ENCODE results near the gene CHPF. TPM values are rescaled to one million over a fixed set of nuclear protein-coding genes. Genes with fewer than 3 reads are reported as not detected.

CHPF gene
- total and polyA plus RNA-seq, 10 of the 15 experiments (the other 5 are each of a cell fraction or from before 2014, with no cell fraction given): 0.09 to 17.4 (median 8.3) TPM; not detected in 1

DNA sequence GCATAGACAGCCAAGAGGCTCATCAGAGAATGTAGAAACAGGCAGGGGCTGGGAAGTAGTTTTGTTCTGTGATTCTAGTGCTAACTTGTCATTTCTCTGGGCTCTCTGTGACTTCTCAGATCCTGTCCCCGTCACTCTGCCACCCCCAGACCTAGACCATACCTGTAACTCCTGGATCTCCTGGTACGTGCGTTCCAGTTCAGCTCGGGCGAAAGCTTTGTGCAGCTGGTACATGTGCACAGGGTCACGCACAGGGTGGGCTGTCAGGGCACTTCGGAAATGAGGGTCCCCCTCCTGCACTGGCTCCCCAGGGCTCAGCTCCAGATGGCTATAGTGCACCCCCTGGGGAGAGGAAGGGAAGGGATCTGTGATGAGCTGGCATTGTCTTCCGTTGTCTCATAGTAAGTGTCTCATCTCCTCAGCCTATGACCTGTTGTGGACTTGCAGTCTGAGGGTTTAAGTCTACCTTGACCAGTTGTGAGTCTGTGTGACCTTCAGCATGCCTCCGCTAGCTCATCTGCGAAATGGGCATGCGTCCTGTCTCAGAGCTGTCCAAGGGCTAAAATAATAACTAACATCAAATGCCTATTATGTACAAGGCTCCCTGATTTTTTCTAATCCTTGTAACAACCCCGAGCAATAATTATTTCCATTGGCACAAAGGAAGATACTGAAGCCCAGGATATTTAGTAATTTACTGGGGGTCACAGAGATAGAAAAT is 2.7 kb downstream of the CHPF start:
- intact Hi-C loops (cut with micrococcal nuclease; ENCODE audit: unreplicated experiment): loop anchor here (1.0 to 2.0 kb wide), 3 partner anchors 58 to 148 kb away; no protein-coding TSS in a partner anchor
- Histone ChIP-seq H4K20me1 (ENCODE audit: control insufficient read depth, insufficient read depth) (no peaks in the 10 kb centered on the region; the same call in 1 of the 2 replicates), H3K27me3 (replicated peaks in 1 of 2; ENCODE audit: control insufficient read depth in 2 of 2, insufficient read depth in 2 of 2, low read length in 1 of 2) (peaks cover 0 to 7% of the 10 kb centered on the region in 2 experiments; a peak in 2 of 4 replicates), H3K4me2 (ENCODE audit: control insufficient read depth, insufficient read depth) (peak overlapping the region; percentile 81; the same call in 1 of the 2 replicates), H3K27ac (ENCODE audit: control insufficient read depth, insufficient read depth) (no peak overlapping the region), H3K79me2 (ENCODE audit: control insufficient read depth, insufficient read depth, low read length) (no peaks in the 10 kb centered on the region), H2AFZ (ENCODE audit: control insufficient read depth, low read depth, low read length) (no peak overlapping the region), H3K36me3 (ENCODE audit: control insufficient read depth in 2 of 2, insufficient read depth in 2 of 2, low read length in 1 of 2) (no peaks in the 10 kb centered on the region; a peak in 1 of 4 replicates), H3K9ac (ENCODE audit: control insufficient read depth, insufficient read depth, low read length) (no peak overlapping the region), H3K9me3 (replicated peaks; ENCODE audit: control insufficient read depth, insufficient read depth, low read length) (no peaks in the 10 kb centered on the region), H3K4me3 (no peak overlapping the region), H3K4me1 (ENCODE audit: control insufficient read depth, insufficient read depth, low read length) (peaks cover 3% of the 10 kb centered on the region; the same call in 1 of the 2 replicates)
- ATAC-seq (no peak), FAIRE-seq (no peak), DNase-seq (ENCODE audit: low read depth, low spot score) (no peak)
- CTCF ChIA-PET: interaction anchor here (0.6 to 4.6 kb wide), 25 partner anchors 9 to 365 kb away, joined by 3 to 68 read pairs (median 4); partner anchors contain the start of genes GMPPA and STK11IP
- SMC1A ChIA-PET (ENCODE audit: uncharacterized antibody, unreplicated experiment): interaction anchor here (0.6 to 2.5 kb wide), 4 partner anchors 88 to 151 kb away, joined by 3 to 17 read pairs (median 8); no protein-coding TSS in a partner anchor
- TSS peak; percentile 55 for BruUV-seq (replicated peaks)
- RAD21 ChIA-PET (ENCODE audit: unreplicated experiment): interaction anchor here (0.7 to 3.7 kb wide), 7 partner anchors 10 to 149 kb away, joined by 3 to 25 read pairs (median 4); partner anchors contain the start of gene STK11IP
- TF ChIP-seq HDGF (IDR thresholded peaks at IDR 0.05): no peak
- peak; percentile 6; the same call in 1 of the 2 replicates for TF ChIP-seq ESRRA (IDR thresholded peaks at IDR 0.05; ENCODE audit: low read length)
- in situ Hi-C loops (cut with MboI): loop anchor here (5.0 kb wide), 1 partner anchor 146 kb away; no protein-coding TSS in a partner anchor
- WGBS (ENCODE audit: insufficient coverage, insufficient replicate concordance, low lambda C conversion rate, missing lambda C conversion rate): 72% methylated on average over 12 of the region's 12 CpGs
- POLR2A ChIA-PET: no interaction called here

DNA sequence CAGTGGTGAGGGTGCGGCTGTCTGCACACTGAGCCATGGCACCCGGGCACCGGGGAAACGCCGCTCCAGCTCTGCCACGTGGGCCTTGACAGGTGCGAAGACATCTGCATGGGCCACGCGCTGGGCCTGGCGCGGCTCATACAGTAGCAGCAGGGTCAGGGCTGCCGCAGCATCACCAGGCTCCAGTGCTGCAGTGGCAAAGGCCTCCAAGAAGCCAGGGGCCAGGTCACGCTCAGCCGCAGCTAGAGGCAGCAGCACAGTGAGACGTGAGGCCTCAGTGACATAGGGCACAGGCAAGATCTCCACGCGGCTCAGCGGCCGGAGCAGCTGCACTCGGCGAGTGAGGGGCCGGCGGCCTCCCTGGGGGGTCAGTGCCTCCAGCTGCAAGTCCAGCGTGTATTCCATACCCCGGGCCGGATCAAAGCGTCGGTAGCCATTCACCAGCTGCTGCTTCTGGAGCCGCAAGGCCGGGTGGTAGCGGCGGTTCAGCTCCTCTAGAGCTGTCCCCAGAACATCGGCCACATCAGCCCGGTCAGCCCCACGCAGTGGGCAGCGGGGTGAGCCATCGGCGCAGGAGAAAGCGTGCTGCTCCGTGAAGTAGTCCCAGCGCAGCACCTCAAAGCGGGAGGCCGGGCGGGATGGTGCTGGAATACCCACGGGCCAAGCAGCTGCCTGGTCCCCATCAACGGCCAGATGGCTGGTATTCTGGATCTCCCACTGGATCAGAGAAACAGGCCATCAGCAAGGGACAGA is 3.5 kb downstream of the CHPF start:
- WGBS (ENCODE audit: insufficient coverage, insufficient replicate concordance, low lambda C conversion rate, missing lambda C conversion rate): 84% methylated on average over 46 of the region's 46 CpGs
- BruUV-seq (replicated peaks): no TSS peak
- ATAC-seq (no peak), DNase-seq (ENCODE audit: low read depth, low spot score) (no peak), FAIRE-seq (no peak)
- ChIA-PET SMC1A (ENCODE audit: uncharacterized antibody, unreplicated experiment) (interaction anchor here (0.6 to 2.5 kb wide), 3 partner anchors 87 to 150 kb away, joined by 3 to 17 read pairs (median 12); no protein-coding TSS in a partner anchor), RAD21 (ENCODE audit: unreplicated experiment) (interaction anchor here (1.0 to 3.7 kb wide), 3 partner anchors 10 to 150 kb away, joined by 4 to 25 read pairs (median 20); no protein-coding TSS in a partner anchor), CTCF (interaction anchor here (0.6 to 4.6 kb wide), 12 partner anchors 8 to 151 kb away, joined by 3 to 68 read pairs (median 4); partner anchors contain the start of gene STK11IP), POLR2A (no interaction called here)
- Histone ChIP-seq H3K36me3 (ENCODE audit: control insufficient read depth in 2 of 2, insufficient read depth in 2 of 2, low read length in 1 of 2) (no peaks in the 10 kb centered on the region; a peak in 1 of 4 replicates), H2AFZ (ENCODE audit: control insufficient read depth, low read depth, low read length) (no peak overlapping the region), H3K9me3 (replicated peaks; ENCODE audit: control insufficient read depth, insufficient read depth, low read length) (no peaks in the 10 kb centered on the region), H3K4me3 (no peak overlapping the region), H3K4me2 (ENCODE audit: control insufficient read depth, insufficient read depth) (no peak overlapping the region), H3K9ac (ENCODE audit: control insufficient read depth, insufficient read depth, low read length) (no peak overlapping the region), H3K79me2 (ENCODE audit: control insufficient read depth, insufficient read depth, low read length) (no peaks in the 10 kb centered on the region), H4K20me1 (ENCODE audit: control insufficient read depth, insufficient read depth) (no peaks in the 10 kb centered on the region), H3K27ac (ENCODE audit: control insufficient read depth, insufficient read depth) (no peak overlapping the region), H3K4me1 (ENCODE audit: control insufficient read depth, insufficient read depth, low read length) (peaks cover 3% of the 10 kb centered on the region; the same call in 1 of the 2 replicates), H3K27me3 (replicated peaks in 1 of 2; ENCODE audit: control insufficient read depth in 2 of 2, insufficient read depth in 2 of 2, low read length in 1 of 2) (peaks cover 0 to 3% of the 10 kb centered on the region in 2 experiments; a peak in 1 of 4 replicates)
- intact Hi-C loops (cut with micrococcal nuclease; ENCODE audit: unreplicated experiment): loop anchor here (2.0 kb wide), 1 partner anchor 59 kb away; no protein-coding TSS in a partner anchor
- in situ Hi-C loops (cut with MboI): loop anchor here (5.0 kb wide), 1 partner anchor 147 kb away; no protein-coding TSS in a partner anchor
- TF ChIP-seq, protein P1, sequence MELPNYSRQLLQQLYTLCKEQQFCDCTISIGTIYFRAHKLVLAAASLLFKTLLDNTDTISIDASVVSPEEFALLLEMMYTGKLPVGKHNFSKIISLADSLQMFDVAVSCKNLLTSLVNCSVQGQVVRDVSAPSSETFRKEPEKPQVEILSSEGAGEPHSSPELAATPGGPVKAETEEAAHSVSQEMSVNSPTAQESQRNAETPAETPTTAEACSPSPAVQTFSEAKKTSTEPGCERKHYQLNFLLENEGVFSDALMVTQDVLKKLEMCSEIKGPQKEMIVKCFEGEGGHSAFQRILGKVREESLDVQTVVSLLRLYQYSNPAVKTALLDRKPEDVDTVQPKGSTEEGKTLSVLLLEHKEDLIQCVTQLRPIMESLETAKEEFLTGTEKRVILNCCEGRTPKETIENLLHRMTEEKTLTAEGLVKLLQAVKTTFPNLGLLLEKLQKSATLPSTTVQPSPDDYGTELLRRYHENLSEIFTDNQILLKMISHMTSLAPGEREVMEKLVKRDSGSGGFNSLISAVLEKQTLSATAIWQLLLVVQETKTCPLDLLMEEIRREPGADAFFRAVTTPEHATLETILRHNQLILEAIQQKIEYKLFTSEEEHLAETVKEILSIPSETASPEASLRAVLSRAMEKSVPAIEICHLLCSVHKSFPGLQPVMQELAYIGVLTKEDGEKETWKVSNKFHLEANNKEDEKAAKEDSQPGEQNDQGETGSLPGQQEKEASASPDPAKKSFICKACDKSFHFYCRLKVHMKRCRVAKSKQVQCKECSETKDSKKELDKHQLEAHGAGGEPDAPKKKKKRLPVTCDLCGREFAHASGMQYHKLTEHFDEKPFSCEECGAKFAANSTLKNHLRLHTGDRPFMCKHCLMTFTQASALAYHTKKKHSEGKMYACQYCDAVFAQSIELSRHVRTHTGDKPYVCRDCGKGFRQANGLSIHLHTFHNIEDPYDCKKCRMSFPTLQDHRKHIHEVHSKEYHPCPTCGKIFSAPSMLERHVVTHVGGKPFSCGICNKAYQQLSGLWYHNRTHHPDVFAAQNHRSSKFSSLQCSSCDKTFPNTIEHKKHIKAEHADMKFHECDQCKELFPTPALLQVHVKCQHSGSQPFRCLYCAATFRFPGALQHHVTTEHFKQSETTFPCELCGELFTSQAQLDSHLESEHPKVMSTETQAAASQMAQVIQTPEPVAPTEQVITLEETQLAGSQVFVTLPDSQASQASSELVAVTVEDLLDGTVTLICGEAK (IDR thresholded peaks at IDR 0.05; ENCODE audit: borderline replicate concordance): no peak
- TF ChIP-seq SIX5 (IDR thresholded peaks at IDR 0.05; ENCODE audit: low read depth, low read length, severe bottlenecking): no peak
- TF ChIP-seq, protein P2, sequence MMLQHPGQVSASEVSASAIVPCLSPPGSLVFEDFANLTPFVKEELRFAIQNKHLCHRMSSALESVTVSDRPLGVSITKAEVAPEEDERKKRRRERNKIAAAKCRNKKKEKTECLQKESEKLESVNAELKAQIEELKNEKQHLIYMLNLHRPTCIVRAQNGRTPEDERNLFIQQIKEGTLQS (IDR thresholded peaks at IDR 0.05; ENCODE audit: borderline replicate concordance, extremely low read depth, low read depth, low read length): no peak
- no peak for TF ChIP-seq EZH2 (IDR thresholded peaks at IDR 0.05; ENCODE audit: borderline replicate concordance, control insufficient read depth, low read depth, low read length)
- no peak for TF ChIP-seq ZNF207 (IDR thresholded peaks at IDR 0.05; ENCODE audit: borderline replicate concordance)

Measured in GM12878 (cell line).